Measurements from ENCODE around the gene KATNB1. TPM values are rescaled to one million over a fixed set of nuclear protein-coding genes. Genes with fewer than 3 reads are reported as not detected.

Gene KATNB1
- total and polyA plus RNA-seq, 2 donors (not counting 1 experiment from before 2014, with no cell fraction given) = 6.7 to 15.2 TPM

DNA sequence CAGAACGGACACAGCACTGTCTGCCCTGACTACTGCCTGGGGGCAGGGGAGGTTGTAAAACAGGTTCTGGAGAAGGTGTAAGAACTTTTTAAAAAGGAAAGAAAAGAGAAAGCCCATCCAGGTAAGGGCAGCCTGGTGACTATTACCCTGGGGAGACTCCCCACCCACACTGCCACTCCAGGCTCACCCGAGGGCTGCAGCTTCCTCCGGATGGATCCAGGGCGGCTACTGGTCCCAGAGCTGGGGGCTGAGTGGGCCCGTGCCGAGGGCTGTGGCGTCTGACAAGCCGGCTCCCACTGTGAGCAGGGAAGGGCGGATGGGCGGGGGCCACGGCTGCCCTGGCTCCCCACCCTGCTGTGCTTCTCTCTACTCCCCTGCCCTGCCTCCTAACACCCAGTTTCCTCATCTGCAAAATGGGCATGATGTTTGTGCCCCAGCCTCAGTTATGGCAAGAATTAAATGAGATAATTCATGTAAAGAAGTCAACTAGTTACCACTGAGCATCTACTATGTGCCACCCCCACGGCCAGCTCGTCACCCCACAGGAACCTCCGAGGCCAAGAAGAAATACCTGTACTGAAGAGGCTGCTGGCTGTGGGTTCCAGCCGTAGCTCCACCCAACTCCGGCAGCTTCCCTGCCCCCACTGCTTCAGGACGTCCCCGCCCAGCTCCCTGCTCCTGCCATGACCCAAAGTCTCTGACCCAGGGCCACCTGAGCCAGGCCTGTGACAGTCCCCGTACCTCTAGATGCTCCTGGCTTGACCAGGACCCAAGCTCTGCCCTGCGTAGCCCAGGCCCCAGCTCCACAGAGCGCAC is 24.2 kb downstream of the KATNB1 start:
- Histone ChIP-seq H3K27ac (ENCODE audit: insufficient read depth, low read length) (no peak overlapping the region), H3K4me3 (replicated peaks in 1 of 4; ENCODE audit: control extremely low read depth in 1 of 4, insufficient read depth in 1 of 4, low read depth in 3 of 4, low read length in 4 of 4) (no peak overlapping the region), H3K36me3 (ENCODE audit: control insufficient read depth, insufficient read depth, low read length) (peaks cover 19% of the 10 kb centered on the region), H3K4me1 (ENCODE audit: control insufficient read depth, extremely low read depth, insufficient read depth, low read length) (peaks cover 7% of the 10 kb centered on the region), H2AFZ (ENCODE audit: low read length) (no peak overlapping the region), H3K9me3 (ENCODE audit: control insufficient read depth, insufficient read depth, low read depth, low read length) (no peaks in the 10 kb centered on the region), H3K79me2 (ENCODE audit: control insufficient read depth, insufficient read depth, low read length) (no peaks in the 10 kb centered on the region), H3K4me2 (ENCODE audit: extremely low read depth, insufficient read depth, low read length) (no peak overlapping the region), H3K9ac (ENCODE audit: insufficient read depth, low read length) (no peak overlapping the region), H4K20me1 (ENCODE audit: control insufficient read depth, extremely low read depth, insufficient read depth, low read length) (no peaks in the 10 kb centered on the region), H3K27me3 (ENCODE audit: control insufficient read depth, insufficient read depth, low read length) (no peaks in the 10 kb centered on the region)
- TF ChIP-seq, protein P1, sequence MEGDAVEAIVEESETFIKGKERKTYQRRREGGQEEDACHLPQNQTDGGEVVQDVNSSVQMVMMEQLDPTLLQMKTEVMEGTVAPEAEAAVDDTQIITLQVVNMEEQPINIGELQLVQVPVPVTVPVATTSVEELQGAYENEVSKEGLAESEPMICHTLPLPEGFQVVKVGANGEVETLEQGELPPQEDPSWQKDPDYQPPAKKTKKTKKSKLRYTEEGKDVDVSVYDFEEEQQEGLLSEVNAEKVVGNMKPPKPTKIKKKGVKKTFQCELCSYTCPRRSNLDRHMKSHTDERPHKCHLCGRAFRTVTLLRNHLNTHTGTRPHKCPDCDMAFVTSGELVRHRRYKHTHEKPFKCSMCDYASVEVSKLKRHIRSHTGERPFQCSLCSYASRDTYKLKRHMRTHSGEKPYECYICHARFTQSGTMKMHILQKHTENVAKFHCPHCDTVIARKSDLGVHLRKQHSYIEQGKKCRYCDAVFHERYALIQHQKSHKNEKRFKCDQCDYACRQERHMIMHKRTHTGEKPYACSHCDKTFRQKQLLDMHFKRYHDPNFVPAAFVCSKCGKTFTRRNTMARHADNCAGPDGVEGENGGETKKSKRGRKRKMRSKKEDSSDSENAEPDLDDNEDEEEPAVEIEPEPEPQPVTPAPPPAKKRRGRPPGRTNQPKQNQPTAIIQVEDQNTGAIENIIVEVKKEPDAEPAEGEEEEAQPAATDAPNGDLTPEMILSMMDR (conservative IDR thresholded peaks at IDR 0.05 in 1 of 2, IDR thresholded peaks at IDR 0.05 in 1 of 2; ENCODE audit: low read depth in 1 of 2, low read length in 2 of 2) = no peak
- no peak for TF ChIP-seq EZH2 (IDR thresholded peaks at IDR 0.05; ENCODE audit: low read length, missing control alignments)
- DNase-seq (ENCODE audit: low read depth in 2 of 2) = no peak

DNA sequence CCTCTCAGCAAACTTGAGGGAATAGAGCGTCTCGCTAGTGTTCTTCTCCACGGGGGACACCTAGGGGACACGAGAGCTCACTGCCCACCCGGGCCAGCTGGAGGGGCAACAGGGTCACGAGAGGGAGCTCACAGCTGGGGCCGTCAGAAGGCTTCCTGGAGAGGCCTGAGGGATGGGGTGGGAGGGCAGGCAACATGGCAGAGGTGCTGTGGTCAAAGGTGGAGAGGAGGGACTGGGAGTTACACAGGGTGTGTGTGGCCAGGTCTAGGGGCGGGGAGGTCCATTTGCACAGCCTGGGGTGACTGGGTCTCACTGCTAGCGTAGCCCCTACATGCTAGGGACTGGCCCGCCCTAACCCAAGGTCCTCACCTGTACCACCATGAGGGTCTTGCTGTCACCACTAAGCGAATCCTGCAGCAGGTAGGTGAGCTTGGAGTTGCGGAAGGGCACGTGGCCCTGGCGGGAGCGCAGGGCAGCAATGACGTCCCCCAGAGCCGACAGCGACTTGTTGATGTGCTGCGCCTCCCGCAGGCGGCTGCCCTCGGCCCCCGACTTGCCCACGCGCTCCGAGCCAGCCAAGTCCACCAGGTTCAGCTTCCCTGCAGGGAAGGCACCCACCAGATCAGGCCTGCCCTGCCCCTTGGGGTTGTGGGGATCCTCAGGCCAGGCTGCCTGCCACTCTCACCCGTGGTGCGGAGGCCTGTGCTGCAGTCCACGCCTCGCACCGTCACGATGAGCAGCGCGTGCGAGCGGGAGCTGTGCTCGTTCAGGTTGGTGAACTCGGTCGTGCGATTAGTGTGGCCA is 25.0 kb downstream of the KATNB1 start:
- H2AFZ ChIP-seq (ENCODE audit: low read length) = no peak overlapping the region
- TF ChIP-seq EZH2 (IDR thresholded peaks at IDR 0.05; ENCODE audit: low read length, missing control alignments) = no peak
- TF ChIP-seq, protein P1 (conservative IDR thresholded peaks at IDR 0.05 in 1 of 2, IDR thresholded peaks at IDR 0.05 in 1 of 2; ENCODE audit: low read depth in 1 of 2, low read length in 2 of 2) = no peak
- H3K4me1 ChIP-seq (ENCODE audit: control insufficient read depth, extremely low read depth, insufficient read depth, low read length) = peaks cover 7% of the 10 kb centered on the region

DNA sequence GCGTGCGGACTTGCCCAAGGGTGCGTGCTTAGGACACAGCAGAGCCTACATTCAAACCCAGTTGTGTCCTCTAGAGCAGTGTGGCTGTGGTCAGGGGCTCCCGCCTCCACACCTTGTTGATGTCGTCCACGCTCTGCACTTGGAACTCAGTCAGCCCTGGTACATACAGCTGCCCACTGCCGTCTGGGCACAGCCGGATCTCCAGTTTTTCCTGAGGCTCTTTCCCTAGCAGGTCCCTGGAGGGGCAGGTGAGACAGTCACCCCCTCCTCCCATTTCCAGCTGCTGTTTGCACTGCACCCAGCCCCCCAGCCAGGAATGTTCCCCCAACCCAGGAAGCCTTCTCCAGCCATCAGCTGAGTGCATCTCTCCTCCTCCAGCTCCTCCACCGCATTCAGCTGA is 25.7 kb downstream of the KATNB1 start:
- Histone ChIP-seq H3K27me3 (ENCODE audit: control insufficient read depth, insufficient read depth, low read length) (no peaks in the 10 kb centered on the region), H3K4me3 (replicated peaks in 1 of 4; ENCODE audit: control extremely low read depth in 1 of 4, insufficient read depth in 1 of 4, low read depth in 3 of 4, low read length in 4 of 4) (no peak overlapping the region), H3K27ac (ENCODE audit: insufficient read depth, low read length) (no peak overlapping the region), H2AFZ (ENCODE audit: low read length) (no peak overlapping the region), H4K20me1 (ENCODE audit: control insufficient read depth, extremely low read depth, insufficient read depth, low read length) (no peaks in the 10 kb centered on the region), H3K36me3 (ENCODE audit: control insufficient read depth, insufficient read depth, low read length) (peaks cover 18% of the 10 kb centered on the region), H3K79me2 (ENCODE audit: control insufficient read depth, insufficient read depth, low read length) (no peaks in the 10 kb centered on the region), H3K9ac (ENCODE audit: insufficient read depth, low read length) (no peak overlapping the region), H3K4me2 (ENCODE audit: extremely low read depth, insufficient read depth, low read length) (no peak overlapping the region), H3K4me1 (ENCODE audit: control insufficient read depth, extremely low read depth, insufficient read depth, low read length) (peaks cover 7% of the 10 kb centered on the region), H3K9me3 (ENCODE audit: control insufficient read depth, insufficient read depth, low read depth, low read length) (no peaks in the 10 kb centered on the region)
- TF ChIP-seq, protein P1 (conservative IDR thresholded peaks at IDR 0.05 in 1 of 2, IDR thresholded peaks at IDR 0.05 in 1 of 2; ENCODE audit: low read depth in 1 of 2, low read length in 2 of 2) = no peak
- DNase-seq (ENCODE audit: low read depth in 2 of 2) = no peak

More for the DNA sequence above, 25.0 kb downstream of the KATNB1 start:
- H3K9me3 ChIP-seq (ENCODE audit: control insufficient read depth, insufficient read depth, low read depth, low read length) = no peaks in the 10 kb centered on the region
- no peaks in the 10 kb centered on the region for H3K27me3 ChIP-seq (ENCODE audit: control insufficient read depth, insufficient read depth, low read length)
- H3K9ac ChIP-seq (ENCODE audit: insufficient read depth, low read length) = no peak overlapping the region
- no peaks in the 10 kb centered on the region for H4K20me1 ChIP-seq (ENCODE audit: control insufficient read depth, extremely low read depth, insufficient read depth, low read length)
- peaks cover 17% of the 10 kb centered on the region for H3K36me3 ChIP-seq (ENCODE audit: control insufficient read depth, insufficient read depth, low read length)
- no peak for DNase-seq (ENCODE audit: low read depth in 2 of 2)
- H3K4me2 ChIP-seq (ENCODE audit: extremely low read depth, insufficient read depth, low read length) = no peak overlapping the region
- H3K4me3 ChIP-seq (replicated peaks in 1 of 4; ENCODE audit: control extremely low read depth in 1 of 4, insufficient read depth in 1 of 4, low read depth in 3 of 4, low read length in 4 of 4) = no peak overlapping the region
- no peak overlapping the region for H3K27ac ChIP-seq (ENCODE audit: insufficient read depth, low read length)
- H3K79me2 ChIP-seq (ENCODE audit: control insufficient read depth, insufficient read depth, low read length) = no peaks in the 10 kb centered on the region
